NCI-H2196 treated with DMSO at 0.1 percent for 48 hours (cell line): Measurements from ENCODE around the gene TOR4A.

Experiments
- DNase-seq: peaks from one replicate; lab custom pipeline; 2025; ENCODE audit not compliant: unreplicated experiment; lab: John Stamatoyannopoulos, UW

The TOR4A gene

DNA sequence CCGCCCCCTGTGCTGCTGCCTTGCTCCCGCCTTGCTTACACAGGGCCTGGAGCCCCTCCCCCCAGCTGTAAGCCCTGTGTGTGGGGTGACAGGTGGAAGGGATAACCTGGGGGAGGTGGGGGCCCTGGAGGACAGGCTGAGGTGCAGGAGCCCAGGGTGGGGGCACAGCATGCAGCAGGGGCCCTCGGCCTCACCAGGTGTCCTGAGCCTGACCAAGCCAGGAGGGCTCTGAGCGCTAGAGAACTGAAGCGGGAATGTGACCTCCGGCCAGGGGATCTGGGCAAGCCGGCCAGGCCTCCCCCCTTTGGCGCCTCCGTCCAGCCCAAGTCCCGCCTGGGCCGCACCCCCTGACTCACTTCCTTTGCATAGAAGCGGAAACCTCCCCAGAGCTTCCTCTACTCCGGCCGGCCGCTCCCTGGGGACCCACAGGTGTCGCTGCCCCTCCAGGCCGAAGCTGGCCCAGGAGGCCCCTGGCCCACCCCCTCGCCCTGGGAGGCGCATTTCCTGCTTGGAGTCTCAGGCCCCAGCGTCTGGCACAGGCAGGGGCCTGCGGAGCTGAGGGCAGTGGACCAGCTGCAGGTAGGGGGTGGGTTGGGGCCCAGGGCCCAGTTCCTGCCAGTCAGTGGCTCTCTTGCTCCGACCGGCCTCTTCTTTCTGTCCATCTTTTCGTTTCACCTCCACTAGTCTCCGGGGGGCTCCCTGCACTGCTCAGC lies at the start of gene TOR4A:
TOR4A (plus strand) TSS at position 398 of the 713 bp plus-strand sequence. CDS start 964 bp downstream, outside the sequence.
- DNase-seq: no peak

DNA sequence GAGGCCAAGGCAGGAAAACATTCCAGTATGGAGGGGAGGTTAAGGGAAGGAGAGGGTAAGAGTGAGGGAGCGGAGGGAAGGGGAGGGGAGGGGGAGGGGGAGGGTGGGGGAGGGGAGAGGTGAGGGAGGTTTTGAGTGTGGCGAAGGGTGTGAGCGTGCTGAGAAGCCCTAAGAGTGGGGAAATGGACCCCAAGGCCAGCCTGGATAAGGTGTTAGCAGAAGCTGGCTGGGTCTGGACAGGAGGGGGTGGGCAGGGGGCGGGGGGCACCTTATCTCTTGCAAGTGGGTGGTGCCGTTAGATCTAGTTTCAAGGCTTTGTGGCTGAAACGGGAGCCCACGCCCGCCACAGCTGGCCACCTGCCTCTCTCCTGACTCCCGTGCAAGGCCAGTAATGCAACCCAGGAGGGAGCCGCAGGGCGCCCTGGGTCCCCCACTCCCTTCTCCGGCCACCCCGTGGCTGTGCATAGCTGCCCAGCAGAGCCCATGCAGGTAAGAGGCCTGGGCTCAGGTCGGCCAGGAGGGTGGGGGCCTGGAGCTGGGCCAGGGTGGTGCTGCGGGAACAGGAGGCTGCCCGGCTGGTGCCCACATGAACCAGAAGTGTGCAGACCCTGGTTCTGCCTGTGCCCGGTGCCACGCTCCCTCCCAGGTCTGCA lies 49.5 kb upstream of the TOR4A start:
- DNase-seq: no peak

DNA sequence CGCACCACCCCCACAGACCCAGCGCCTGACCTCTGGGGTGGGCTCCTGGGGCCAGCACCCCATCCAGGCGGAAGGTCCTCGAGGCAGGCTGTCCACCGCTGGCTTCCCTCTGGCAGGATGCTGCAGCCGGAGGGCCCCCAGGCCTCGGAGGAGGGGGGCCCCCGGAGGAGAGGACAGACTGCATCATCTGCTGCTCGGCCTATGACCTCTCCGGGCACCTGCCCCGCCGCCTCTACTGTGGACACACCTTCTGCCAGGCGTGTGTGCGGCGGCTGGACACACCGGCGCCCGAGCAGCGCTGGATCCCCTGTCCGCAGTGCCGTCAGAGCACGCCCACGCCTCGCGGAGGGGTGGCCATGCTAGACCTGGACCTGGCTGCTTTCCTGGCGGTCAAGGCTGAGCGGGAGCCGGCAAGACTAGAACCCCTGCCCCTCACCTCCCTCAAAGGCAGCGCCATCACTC lies 49.0 kb upstream of the TOR4A start:
- DNase-seq: peak; percentile 48

DNA sequence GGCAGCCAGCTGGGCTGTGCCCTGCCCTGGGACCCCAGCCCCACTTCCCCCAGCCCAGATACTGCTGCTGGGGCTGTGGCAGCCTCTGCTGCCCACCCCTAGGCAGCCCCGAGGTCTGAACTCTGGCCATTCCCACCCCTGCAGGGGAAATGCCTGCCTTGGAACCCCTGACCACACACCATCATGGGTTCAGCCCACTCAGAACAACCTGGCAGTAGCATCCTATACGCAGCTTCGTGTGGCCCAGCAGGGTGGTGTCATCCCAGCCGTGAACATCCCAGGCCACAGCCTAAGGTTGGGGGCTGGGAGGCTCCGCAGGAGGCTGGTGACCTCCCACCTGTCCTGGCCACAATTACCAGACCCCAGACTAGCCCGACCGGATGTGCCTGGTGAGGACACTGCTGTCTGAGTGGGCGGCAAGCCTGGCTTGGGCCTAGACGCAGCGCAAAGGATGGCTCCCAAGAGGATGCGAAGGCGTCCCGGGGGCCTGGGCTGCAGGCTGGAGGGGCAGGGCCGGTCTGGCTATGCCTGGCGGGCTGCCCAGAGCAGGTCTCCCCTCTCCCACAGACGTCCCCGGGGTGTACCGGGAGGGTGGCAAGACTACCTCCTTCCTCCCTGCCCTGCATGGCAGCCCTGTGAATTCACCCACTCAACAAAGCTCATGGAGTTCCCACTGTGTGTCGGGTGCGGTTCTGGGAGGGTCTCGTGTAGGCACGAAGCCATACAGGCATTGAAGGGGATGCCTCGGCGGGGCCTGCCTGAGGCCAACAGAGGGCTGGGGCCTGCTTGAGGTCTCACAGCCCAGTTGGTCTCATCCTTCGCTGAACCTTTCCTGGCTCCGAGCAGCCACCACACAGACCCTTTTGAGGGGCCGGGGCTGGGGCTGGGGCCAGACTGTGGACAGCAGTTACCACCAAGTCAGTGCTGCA lies 48.3 kb upstream of the TOR4A start:
- DNase-seq: no peak

DNA sequence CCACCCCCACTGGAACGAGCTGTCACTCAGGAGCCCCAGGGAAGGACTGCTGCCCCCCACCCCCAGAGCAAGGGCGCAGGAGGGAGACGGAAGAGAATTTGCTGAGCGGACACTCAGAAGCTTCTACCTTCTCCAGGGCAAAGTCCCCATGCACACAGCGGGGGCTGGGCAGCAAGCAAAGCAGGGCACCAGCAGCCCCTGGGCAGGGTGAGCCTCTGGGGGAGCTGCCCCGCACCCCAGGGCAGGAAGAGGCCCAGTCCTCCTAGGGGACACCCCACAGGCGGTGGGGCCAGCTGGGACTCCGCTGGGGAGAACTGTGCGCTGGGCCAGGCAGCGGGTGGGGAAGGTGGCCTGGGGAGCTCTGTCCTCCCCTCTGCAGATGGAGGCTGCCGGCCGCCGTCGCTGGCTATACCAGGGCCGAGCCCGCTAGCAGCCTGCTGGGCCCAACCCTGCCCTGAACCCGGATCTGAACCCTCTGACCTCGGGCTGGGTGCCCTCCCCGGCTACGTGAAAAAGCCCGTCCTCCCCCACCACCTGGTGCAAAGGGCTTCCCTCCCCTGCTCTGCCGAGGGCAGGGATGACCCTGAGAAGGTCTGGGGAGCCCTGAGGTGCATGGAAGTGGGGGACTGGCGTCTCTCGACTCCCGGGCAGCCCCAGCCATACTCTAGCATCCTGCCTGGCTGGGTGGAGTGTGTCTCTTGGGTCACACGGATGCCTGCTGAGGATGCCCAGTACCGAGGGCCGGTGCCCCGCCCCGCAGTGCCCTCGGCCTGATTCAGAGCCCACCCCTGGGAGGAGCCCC lies 47.4 kb upstream of the TOR4A start:
- DNase-seq: no peak

DNA sequence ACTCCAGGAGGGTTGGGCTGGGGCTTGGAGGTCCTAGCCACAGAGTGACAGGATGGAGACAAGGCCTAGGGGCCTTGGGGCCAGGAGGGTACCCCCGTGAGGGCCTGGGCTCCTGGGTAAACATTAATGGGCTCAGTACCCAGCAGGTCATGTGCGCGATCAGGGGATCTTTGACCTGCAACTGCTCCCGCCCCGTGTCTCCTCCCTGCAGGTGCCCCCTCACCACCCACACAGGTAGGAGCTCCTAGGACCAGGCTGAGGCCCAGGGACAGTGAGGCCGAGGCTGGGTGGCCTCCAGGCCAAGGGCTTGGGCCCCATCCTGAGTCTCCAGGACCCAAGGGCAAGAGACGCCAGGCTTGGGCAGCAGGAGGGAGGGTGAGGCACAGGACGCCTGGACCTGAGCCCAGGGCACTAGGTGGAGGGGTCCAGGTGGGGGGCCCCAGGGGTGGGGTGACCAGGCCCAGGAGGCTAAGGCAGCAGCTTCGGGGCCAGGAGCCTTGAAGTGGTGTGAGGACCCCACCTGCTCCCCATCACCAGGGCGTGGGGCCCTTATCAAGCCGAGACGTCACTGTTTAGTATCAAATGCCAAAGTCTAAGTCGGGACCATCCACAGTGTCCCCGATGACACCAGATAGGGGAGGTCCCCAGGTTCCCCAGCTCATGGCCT lies 46.7 kb upstream of the TOR4A start, which contains the start of gene SLC34A3:
SLC34A3 (plus strand) TSS at position 197 of the 667 bp plus-strand sequence. CDS start 802 bp downstream, outside the sequence.
- no peak for DNase-seq

DNA sequence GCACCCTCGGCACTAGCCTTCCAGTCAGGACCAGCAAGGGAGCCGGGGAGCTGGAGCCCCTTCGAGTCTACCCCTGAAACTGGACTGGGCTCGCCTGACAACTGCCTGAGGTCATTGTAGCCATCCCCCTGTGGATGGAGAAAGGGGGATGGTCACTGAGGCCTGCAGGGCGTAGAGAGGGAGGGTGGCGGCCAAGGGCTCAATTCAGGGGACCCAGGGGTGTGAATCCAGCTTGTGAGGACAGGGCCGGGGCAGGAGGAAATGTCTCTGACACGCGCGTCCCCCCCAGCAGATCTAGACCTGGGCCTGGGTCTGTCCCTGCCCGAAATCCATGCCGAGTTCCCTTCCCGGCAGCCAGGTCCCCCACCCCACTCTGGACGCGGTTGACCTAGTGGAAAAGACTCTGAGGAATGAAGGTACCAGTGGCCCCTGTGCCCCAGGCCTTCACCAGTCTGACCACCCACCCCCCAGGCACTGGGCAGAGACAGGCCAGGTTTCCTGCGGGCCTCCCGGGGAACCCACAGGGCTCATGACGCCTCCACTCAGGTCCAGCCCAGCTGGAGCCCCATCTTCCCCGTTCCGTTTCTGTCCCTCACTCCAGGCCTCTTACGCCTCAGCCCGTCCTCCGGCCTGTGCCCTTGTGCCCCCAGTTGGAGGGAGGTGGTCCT lies 46.0 kb upstream of the TOR4A start:
- DNase-seq: no peak

DNA sequence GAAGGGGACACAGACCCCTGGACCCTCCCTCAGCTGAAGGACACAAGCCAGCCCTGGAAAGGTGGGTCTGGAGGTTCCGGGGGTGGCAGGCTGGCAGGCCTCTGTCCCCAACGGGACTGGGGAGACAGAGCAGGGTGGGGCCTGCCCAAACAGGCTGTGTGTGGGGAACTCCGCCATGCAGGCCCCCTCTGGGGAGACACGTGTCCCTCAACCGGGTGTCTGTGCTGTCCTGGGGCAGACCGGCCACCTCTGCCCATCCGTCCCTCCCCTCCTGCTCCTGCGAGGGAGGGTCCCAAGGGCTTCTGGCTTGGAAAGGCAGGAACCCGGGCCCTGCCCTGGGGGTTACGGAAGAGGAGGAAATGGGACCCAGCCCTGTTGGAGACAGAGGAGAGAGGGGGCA lies 45.4 kb upstream of the TOR4A start:
- no peak for DNase-seq

DNA sequence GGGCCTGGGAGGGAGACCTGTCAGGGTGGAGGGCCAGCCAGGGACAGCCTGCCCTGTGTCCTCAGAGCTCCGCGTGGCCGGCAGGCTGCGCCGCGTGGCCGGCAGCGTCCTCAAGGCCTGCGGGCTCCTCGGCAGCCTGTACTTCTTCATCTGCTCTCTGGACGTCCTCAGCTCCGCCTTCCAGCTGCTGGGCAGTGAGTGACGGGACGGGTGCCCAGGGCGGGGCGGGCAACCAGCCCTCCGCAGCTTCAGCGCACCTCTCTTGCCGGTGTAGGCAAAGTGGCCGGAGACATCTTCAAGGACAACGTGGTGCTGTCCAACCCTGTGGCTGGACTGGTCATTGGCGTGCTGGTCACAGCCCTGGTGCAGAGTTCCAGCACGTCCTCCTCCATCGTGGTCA lies 45.0 kb upstream of the TOR4A start:
- DNase-seq: no peak

DNA sequence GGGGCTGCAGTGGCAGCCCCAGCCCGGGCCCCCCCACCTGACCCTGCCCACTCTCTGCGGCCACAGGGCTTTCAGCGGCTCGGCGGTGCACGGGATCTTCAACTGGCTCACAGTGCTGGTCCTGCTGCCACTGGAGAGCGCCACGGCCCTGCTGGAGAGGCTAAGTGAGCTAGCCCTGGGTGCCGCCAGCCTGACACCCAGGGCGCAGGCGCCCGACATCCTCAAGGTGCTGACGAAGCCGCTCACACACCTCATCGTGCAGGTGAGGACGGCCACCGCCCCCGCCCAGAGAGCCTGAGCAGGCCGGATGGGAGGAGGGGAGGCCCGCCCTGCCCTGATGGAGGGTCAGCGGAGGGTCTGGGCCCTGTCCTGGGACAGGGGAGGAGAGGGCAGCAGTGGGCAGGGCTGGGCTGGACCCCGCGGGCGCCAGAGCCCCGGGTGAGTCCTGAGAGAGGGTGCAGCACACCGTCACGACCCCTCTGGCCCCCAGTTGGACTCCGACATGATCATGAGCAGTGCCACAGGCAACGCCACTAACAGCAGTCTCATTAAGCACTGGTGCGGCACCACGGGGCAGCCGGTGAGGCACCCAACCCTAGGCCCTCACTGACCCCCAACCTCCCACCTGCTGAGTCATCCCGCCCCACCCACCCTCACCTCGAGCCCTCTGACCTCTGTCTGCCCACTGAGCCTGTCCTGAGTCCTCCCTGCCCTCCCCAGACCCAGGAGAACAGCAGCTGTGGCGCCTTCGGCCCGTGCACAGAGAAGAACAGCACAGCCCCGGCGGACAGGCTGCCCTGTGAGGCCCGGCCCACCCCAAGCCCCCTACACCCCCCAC lies 44.2 kb upstream of the TOR4A start:
- no peak for DNase-seq

DNA sequence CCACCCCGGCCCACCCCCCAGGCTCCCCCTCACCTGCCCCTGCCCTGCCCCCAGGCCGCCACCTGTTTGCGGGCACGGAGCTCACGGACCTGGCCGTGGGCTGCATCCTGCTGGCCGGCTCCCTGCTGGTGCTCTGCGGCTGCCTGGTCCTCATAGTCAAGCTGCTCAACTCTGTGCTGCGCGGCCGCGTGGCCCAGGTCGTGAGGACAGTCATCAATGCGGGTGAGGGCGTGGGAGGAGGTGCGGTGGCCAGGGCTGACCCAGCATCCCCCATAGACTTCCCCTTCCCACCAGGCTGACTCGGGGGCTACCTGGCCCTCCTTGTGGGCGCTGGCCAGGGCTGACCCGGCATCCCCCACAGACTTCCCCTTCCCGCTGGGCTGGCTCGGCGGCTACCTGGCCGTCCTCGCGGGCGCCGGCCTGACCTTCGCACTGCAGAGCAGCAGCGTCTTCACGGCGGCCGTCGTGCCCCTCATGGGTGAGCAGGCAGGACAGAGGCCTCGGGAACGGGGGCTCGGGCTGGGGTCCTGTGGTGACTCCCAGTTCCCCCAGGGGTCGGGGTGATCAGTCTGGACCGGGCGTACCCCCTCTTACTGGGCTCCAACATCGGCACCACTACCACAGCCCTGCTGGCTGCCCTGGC lies 43.4 kb upstream of the TOR4A start:
- DNase-seq: no peak

DNA sequence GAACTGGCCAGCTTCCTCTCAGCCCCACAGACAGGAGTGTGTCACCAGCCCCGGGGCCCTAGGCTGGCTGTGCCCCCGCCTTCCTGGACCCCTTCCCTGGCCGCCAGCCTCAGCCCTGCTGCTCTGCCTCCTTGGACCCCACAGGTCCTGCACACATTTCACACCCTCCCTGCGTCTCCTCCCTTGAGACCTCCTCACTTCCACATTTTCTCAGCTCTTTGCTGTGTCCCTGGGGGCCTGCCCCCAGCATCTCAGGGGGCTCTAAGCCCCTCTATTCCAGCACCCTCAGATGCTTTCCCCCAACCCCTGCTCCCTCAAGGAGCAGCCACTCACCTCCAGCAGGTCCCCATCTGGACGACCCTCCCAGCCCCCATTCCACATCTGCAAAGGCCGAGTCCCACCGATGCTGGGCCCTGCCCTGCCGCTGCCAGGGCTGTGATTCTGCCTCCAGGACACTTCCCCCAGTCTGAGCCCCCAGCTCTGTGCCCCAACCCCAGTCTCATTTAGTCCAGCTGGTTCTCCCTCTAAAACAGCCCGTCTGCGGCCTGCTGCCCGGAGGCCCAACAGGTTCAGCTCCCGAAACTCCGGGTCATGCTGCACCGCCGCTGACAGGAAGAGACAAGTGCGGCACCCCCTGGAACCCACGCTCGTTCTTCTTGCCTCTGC lies 42.6 kb upstream of the TOR4A start:
- DNase-seq: no peak

DNA sequence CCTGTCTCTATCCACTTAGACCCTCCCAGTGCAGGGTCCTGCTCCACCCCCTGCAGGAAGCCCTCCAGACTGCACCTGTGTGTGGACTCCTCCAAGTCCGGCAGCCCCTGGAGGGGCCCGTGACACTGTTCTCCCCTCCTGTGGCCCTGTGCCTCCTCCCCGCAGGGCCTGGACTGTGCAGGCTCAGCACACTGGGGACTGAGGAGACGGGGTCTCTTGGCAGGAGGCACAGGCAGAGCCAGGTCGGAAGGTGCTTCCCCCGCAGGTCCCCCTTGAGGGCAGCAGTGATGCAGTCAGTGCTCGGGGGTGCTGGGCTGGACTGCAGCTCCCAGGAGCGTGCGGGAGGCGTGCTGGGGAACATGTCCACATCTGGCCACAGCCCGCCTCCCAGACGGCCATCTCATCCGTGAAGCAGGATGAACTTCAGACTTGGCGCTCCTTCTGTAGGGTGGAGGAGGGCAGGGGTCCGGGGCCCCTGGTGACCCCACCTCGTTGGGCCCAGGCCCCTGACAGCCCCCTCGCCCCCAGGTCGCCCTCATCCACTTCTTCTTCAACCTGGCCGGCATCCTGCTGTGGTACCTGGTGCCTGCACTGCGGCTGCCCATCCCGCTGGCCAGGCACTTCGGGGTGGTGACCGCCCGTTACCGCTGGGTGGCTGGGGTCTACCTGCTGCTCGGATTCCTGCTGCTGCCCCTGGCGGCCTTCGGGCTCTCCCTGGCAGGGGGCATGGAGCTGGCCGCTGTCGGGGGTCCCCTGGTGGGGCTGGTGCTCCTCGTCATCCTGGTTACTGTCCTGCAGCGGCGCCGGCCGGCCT lies 41.9 kb upstream of the TOR4A start:
- no peak for DNase-seq

DNA sequence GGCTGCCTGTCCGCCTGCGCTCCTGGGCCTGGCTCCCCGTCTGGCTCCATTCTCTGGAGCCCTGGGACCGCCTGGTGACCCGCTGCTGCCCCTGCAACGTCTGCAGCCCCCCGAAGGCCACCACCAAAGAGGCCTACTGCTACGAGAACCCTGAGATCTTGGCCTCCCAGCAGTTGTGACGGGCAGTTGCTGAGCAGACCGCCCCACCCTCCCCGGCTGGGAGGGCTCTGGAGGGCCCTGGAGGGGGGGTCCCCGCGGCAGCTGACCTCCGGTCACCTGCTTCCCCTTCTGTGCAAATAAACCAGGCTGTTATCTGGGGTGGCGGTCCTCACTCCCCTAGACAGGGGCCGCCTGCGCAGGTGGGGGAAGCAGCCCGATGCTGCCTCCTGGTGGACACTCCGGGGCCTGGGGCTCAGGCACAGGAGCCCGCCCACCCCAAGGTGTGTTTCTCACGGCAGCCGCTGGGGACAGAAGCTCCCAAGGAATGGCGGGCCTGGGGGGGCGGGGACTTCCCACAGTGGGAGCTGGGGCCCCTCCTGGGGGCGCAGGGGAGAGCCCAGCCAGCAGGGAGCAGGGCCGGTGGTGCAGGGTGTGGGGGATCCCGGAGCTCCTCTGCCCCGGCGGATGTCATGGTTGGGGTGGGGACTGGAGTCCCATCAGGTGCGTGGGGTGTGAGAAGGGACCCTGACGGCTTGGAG lies 41.1 kb upstream of the TOR4A start:
- peak; percentile 67 for DNase-seq

DNA sequence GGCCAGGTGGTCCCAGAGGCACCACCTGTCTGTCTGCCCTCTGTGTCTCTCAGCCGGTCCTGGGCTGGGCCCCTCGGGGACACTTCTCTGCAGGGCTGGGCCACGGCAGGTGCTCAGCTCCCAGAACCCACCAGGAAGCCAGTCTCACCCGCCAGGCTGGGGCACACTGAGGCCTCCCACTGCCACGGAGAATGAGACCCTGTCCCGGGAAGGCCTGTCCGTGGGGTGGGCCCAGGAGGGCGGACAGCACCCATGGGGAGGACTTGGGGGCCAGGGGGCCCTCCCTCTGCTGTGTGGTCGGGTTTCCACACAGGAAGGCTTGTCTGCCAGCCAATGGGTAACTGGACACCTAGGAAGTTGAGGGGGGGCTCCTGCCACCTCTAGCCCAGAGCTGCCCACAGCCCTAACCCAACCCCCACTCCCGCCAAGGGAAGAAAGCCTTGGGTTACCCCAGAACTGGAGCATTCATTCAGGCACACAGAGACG lies 40.5 kb upstream of the TOR4A start:
- peak; percentile 63 for DNase-seq
